ENCODE measurements around the gene ICA1L.

The ICA1L gene

GRCh38 chr2:202723746-202724145 is 147.8 kb downstream of the ICA1L start:
- DNase-seq (ENCODE audit: low spot score): no peak
- no peak for TF ChIP-seq CTCF (IDR thresholded peaks at IDR 0.05; ENCODE audit: extremely low read depth, missing control alignments)
